IMR-90 (cell line): ENCODE results near the gene HOXA2. TPM values are rescaled to one million over a fixed set of nuclear protein-coding genes. Genes with fewer than 3 reads are reported as not detected.

Source experiments
- ATAC-seq: fragments of 200-7000 bp; cut with Tn5 transposase; 2 replicates; pipeline ENCODE4 v1.9.1; 2020; ENCODE audit warnings: low read depth, mild to moderate bottlenecking, moderate library complexity
- BruUV-seq: library from RNA; stranded (reverse); fragments of 400-500 nt; replicated peaks from 2 replicates; lab custom pipeline; 2021; lab: Mats Ljungman, UMichigan
- CTCF ChIA-PET: fragments of 300-600 bp; formaldehyde crosslinking; extraction: SDS; loops from one replicate; lab custom pipeline; 2021; ENCODE audit warnings: antibody characterized with exemption; lab: Yijun Ruan, JAX
- POLR2A ChIA-PET: fragments of 300-600 bp; sonication (Branson Sonifier 250); formaldehyde crosslinking; loops from one replicate; lab custom pipeline; 2022; ENCODE audit warnings: antibody characterized with exemption; ENCODE audit not compliant: unreplicated experiment; lab: Charles Lee
- DNase-seq: peaks from one replicate; pipeline ENCODE4 v3.0.0; 2013
- H2AFZ ChIP-seq: replicated peaks from 2 replicates; pipeline ENCODE3; 2013; ENCODE audit warnings: low read length, mild to moderate bottlenecking; ENCODE audit not compliant: poor library complexity
- H2AK5ac ChIP-seq: 2 replicates; pipeline ENCODE4 v1.6.1; 2013; ENCODE audit warnings: low read depth, low read length, inconsistent platforms
- H2AK9ac ChIP-seq: replicated peaks from 2 replicates; pipeline ENCODE3; 2013; ENCODE audit warnings: mild to moderate bottlenecking, low read depth, low read length, moderate library complexity; ENCODE audit not compliant: poor library complexity
- H2BK120ac ChIP-seq: 2 replicates; pipeline ENCODE4 v1.6.1; 2013; ENCODE audit warnings: low read depth, low read length, inconsistent platforms
- H2BK15ac ChIP-seq: 3 replicates; pipeline ENCODE4 v1.6.1; 2013; ENCODE audit warnings: low read depth, low read length, inconsistent platforms
- H2BK20ac ChIP-seq: 2 replicates; pipeline ENCODE4 v1.6.1; 2013; ENCODE audit warnings: low read depth, mild to moderate bottlenecking, inconsistent platforms, low read length, moderate library complexity
- H2BK5ac ChIP-seq: 2 replicates; pipeline ENCODE4 v1.6.1; 2013; ENCODE audit warnings: mild to moderate bottlenecking, low read depth, low read length, inconsistent platforms; ENCODE audit not compliant: poor library complexity, severe bottlenecking
- H3K14ac ChIP-seq: replicated peaks from 2 replicates; pipeline ENCODE4 v1.6.1; 2013; ENCODE audit warnings: low read depth, low read length, inconsistent platforms
- H3K18ac ChIP-seq: 2 replicates; pipeline ENCODE4 v1.6.1; 2013; ENCODE audit warnings: low read depth, low read length, control low read depth
- H3K23ac ChIP-seq: 2 replicates; pipeline ENCODE4 v1.6.1; 2013; ENCODE audit warnings: low read depth, low read length, inconsistent platforms
- H3K27ac ChIP-seq: 2 replicates; pipeline ENCODE4 v1.5.1; 2013; ENCODE audit warnings: mild to moderate bottlenecking, control low read depth, low read length; ENCODE audit not compliant: insufficient read depth
- H3K27me3 ChIP-seq: 2 replicates; pipeline ENCODE4 v1.6.1; 2013; ENCODE audit warnings: low read length; ENCODE audit not compliant: control insufficient read depth, insufficient read depth
- H3K36me3 ChIP-seq: 2 replicates; pipeline ENCODE4 v1.6.1; 2013; ENCODE audit warnings: low read length, mixed read lengths; ENCODE audit not compliant: control insufficient read depth, insufficient read depth
- H3K4ac ChIP-seq: 2 replicates; pipeline ENCODE4 v1.6.1; 2013; ENCODE audit warnings: low read depth, low read length, inconsistent platforms
- H3K4me1 ChIP-seq: 2 replicates; pipeline ENCODE4 v1.6.1; 2013; ENCODE audit warnings: low read length, mixed read lengths; ENCODE audit not compliant: control insufficient read depth, insufficient read depth
- H3K4me2 ChIP-seq: 2 replicates; pipeline ENCODE4 v1.6.1; 2013; ENCODE audit warnings: low read depth, mild to moderate bottlenecking, control low read depth, low read length, moderate library complexity
- H3K4me3 ChIP-seq: 2 replicates; pipeline ENCODE4 v1.5.1; 2013; ENCODE audit warnings: low read depth, mild to moderate bottlenecking, control low read depth, low read length, moderate library complexity; ENCODE audit not compliant: insufficient read depth
- H3K56ac ChIP-seq: 2 replicates; pipeline ENCODE4 v1.6.1; 2013; ENCODE audit warnings: low read length, inconsistent platforms; ENCODE audit not compliant: insufficient read depth; ENCODE audit errors: extremely low read depth
- H3K79me1 ChIP-seq, 2 experiments: 2 replicates each; pipeline ENCODE4 v1.6.1; 2013; ENCODE audit warnings: low read length in 2 of 2, inconsistent platforms in 1 of 2, low read depth in 1 of 2
- H3K9ac ChIP-seq: 2 replicates; pipeline ENCODE4 v1.6.1; 2013; ENCODE audit warnings: low read depth, low read length, control low read depth
- H3K9me1 ChIP-seq: 2 replicates; pipeline ENCODE4 v1.6.1; 2013; ENCODE audit warnings: low read length, inconsistent platforms; ENCODE audit not compliant: insufficient read depth
- H3K9me3 ChIP-seq: 2 replicates; pipeline ENCODE4 v1.6.1; 2013; ENCODE audit warnings: low read length; ENCODE audit not compliant: control insufficient read depth, insufficient read depth
- H4K20me1 ChIP-seq: 2 replicates; pipeline ENCODE4 v1.6.1; 2013; ENCODE audit warnings: low read length, inconsistent platforms; ENCODE audit not compliant: insufficient read depth
- H4K5ac ChIP-seq: 2 replicates; pipeline ENCODE4 v1.6.1; 2013; ENCODE audit warnings: mild to moderate bottlenecking, low read depth, low read length, control low read depth
- H4K8ac ChIP-seq, 2 experiments: 2 replicates each; pipeline ENCODE4 v1.6.1; 2013; ENCODE audit warnings: low read depth in 2 of 2, low read length in 2 of 2, control low read depth in 1 of 2, inconsistent platforms in 1 of 2
- H4K91ac ChIP-seq: 2 replicates; pipeline ENCODE4 v1.6.1; 2013; ENCODE audit warnings: low read depth, low read length, inconsistent platforms; ENCODE audit not compliant: insufficient read depth
- CEBPB ChIP-seq: IDR thresholded peaks from 2 replicates; pipeline ENCODE4 v1.6.1; 2012; ENCODE audit warnings: low read depth, low read length, improper control_type of control experiment
- CHD1 ChIP-seq: IDR thresholded peaks from 2 replicates; pipeline ENCODE4 v1.6.1; 2012; ENCODE audit warnings: low read depth, low read length, improper control_type of control experiment
- ELK1 ChIP-seq: fragments of 150-350 bp; IDR thresholded peaks from 2 replicates; pipeline ENCODE4 v1.6.1; 2016; ENCODE audit warnings: low read depth, mild to moderate bottlenecking, low read length, moderate library complexity, borderline replicate concordance
- FOS ChIP-seq: fragments of 150-350 bp; IDR thresholded peaks from 2 replicates; pipeline ENCODE4 v1.6.1; 2016; ENCODE audit warnings: low read depth, low read length
- POLR2A ChIP-seq: IDR thresholded peaks from 2 replicates; pipeline ENCODE4 v1.6.1; 2012; ENCODE audit warnings: mild to moderate bottlenecking, low read depth, low read length
- RCOR1 ChIP-seq: IDR thresholded peaks from 2 replicates; pipeline ENCODE4 v1.6.1; 2012; ENCODE audit warnings: mild to moderate bottlenecking, low read length, improper control_type of control experiment; ENCODE audit not compliant: insufficient replicate concordance
- RFX5 ChIP-seq: IDR thresholded peaks from 2 replicates; pipeline ENCODE4 v1.8.0; 2012; ENCODE audit warnings: low read depth, mild to moderate bottlenecking, low read length, moderate library complexity
- USF2 ChIP-seq: fragments of 150-350 bp; IDR thresholded peaks from 2 replicates; pipeline ENCODE4 v1.6.1; 2017; ENCODE audit warnings: mild to moderate bottlenecking, antibody characterized with exemption, low read length, low read depth
- WGBS, 2 experiments: methylation state at CpG; one replicate each; pipeline versions ENCODE4 v1.1.5 to v1.1.7; 2013; ENCODE audit warnings: missing lambda C conversion rate in 2 of 2; ENCODE audit not compliant: insufficient read length in 1 of 2; ENCODE audit errors: extremely low coverage in 2 of 2; 5-methylcytosine and 5-hydroxymethylcytosine counted together
- dilution Hi-C: fragments of 300-500 bp; cut with HindIII; formaldehyde crosslinking; loops from one replicate; pipeline ENCODE4 v1.14.3; 2018; ENCODE audit warnings: low sequenced_read_pairs; ENCODE audit not compliant: unreplicated experiment
- in situ Hi-C: fragments of 300-500 bp; cut with MboI; formaldehyde crosslinking; loops from 3 replicates; pipeline ENCODE4 v1.14.3; 2019; ENCODE audit warnings: low sequenced_read_pairs, inconsistent platforms, mixed read lengths
- intact Hi-C: fragments of 100-400 bp; cut with micrococcal nuclease; formaldehyde crosslinking; loops from 2 replicates; pipeline ENCODE4 v1.10.0; 2022
- polyA plus RNA-seq, 3 experiments: library from polyadenylated mRNA; depleted of rRNA; stranded (reverse); fragments of >200 nt; gene quantifications; 2 replicates each; pipeline ENCODE4 v1.2.3, GENCODE V29; 2012; ENCODE audit warnings: low replicate concordance in 1 of 3
- total RNA-seq: library from RNA; depleted of rRNA; stranded (reverse); fragments of >200 nt; gene quantifications from 2 replicates; pipeline ENCODE4 v1.2.3, GENCODE V29; 2012

Gene HOXA2
- total and polyA plus RNA-seq, 2 of the 4 experiments (the other 2 are of a cell fraction): 1.6 to 3.9 TPM

- TF ChIP-seq FOS (no peak), CEBPB (no peak)
Observed at GRCh38 chr7:27091941-27092818, 10.3 kb downstream of the HOXA2 start (continued).

GRCh38 chr7:27091105-27091504, 11.4 kb downstream of the HOXA2 start:
- no peak overlapping the region for H3K14ac ChIP-seq
- H3K9me1 ChIP-seq: no peaks in the 10 kb centered on the region
- no peak overlapping the region for H4K91ac ChIP-seq
- ChIA-PET CTCF (no interaction called here), POLR2A (no interaction called here)
- TF ChIP-seq RFX5: no peak
- no peak for TF ChIP-seq RCOR1
- no peak for TF ChIP-seq POLR2A
- TF ChIP-seq USF2: no peak
- no peak for TF ChIP-seq FOS
- no peak for TF ChIP-seq ELK1
- TF ChIP-seq CHD1: no peak
- H4K5ac ChIP-seq: no peak overlapping the region
- peaks cover 9 to 10% of the 10 kb centered on the region in 2 experiments; a peak in 3 of 4 replicates for H3K79me1 ChIP-seq
- no peak overlapping the region for H2AK5ac ChIP-seq
- no peak overlapping the region for H2BK5ac ChIP-seq
- BruUV-seq: no TSS peak
- H3K56ac ChIP-seq: no peak overlapping the region
- H2BK15ac ChIP-seq: no peak overlapping the region
- no peak for ATAC-seq
- no peak overlapping the region for H2BK20ac ChIP-seq
- no peak overlapping the region for H3K4ac ChIP-seq
- no peak overlapping the region for H3K9ac ChIP-seq
- H3K27ac ChIP-seq: no peak overlapping the region
- no peak overlapping the region for H3K23ac ChIP-seq
- no peaks in the 10 kb centered on the region for H3K4me1 ChIP-seq
- WGBS, 2 experiments: no CpG with 5 or more reads among the region's 3 CpGs
- H2AK9ac ChIP-seq: no peak overlapping the region
- H3K36me3 ChIP-seq: no peaks in the 10 kb centered on the region
- no peak overlapping the region for H2BK120ac ChIP-seq
- H2AFZ ChIP-seq: no peak overlapping the region
- no peaks in the 10 kb centered on the region for H4K20me1 ChIP-seq
- intact Hi-C loops (no loop called here), dilution Hi-C loops (no loop called here), in situ Hi-C loops (no loop called here)
- no peak overlapping the region for H4K8ac ChIP-seq
- H3K27me3 ChIP-seq: peaks cover 4% of the 10 kb centered on the region; the same call in 1 of the 2 replicates
- H3K4me2 ChIP-seq: no peak overlapping the region
- DNase-seq: no peak
- no peaks in the 10 kb centered on the region for H3K9me3 ChIP-seq
- no peak overlapping the region for H3K4me3 ChIP-seq
- H3K18ac ChIP-seq: no peak overlapping the region
